A673 (cell line): ENCODE data around the gene CERK. TPM values are rescaled to one million over a fixed set of nuclear protein-coding genes. Genes with fewer than 3 reads are reported as not detected.
A peak's percentile ranks its signal among the peaks of the same experiment; 100 is the strongest.

Source experiments
- BruUV-seq: library from RNA; stranded (reverse); fragments of 400-500 nt; replicated peaks from 2 replicates; lab custom pipeline; 2021; lab: Mats Ljungman, UMichigan
- CTCF ChIA-PET: fragments of 300-600 bp; sonication (Branson Sonifier 250); formaldehyde crosslinking; loops from one replicate; lab custom pipeline; 2022; ENCODE audit warnings: antibody characterized with exemption; lab: Charles Lee
- POLR2A ChIA-PET: fragments of 300-600 bp; sonication (Branson Sonifier 250); formaldehyde crosslinking; loops from one replicate; lab custom pipeline; 2022; ENCODE audit warnings: antibody characterized with exemption; ENCODE audit not compliant: low non-redundant PET; lab: Charles Lee
- DNase-seq: peaks from one replicate; pipeline ENCODE4 v3.0.0-alpha.2; 2015; ENCODE audit warnings: low spot score
- H3K27ac ChIP-seq: fragments of 200-600 bp; sonication (generic); 2 replicates; pipeline ENCODE4 v1.5.1; 2016; ENCODE audit warnings: mixed run types, low read depth, mild to moderate bottlenecking, mixed read lengths, antibody characterized with exemption, low read length; ENCODE audit not compliant: poor library complexity, severe bottlenecking
- H3K27me3 ChIP-seq: fragments of 200-600 bp; sonication (generic); replicated peaks from 2 replicates; pipeline ENCODE4 v1.6.1; 2017; ENCODE audit warnings: mixed run types, low read depth, mild to moderate bottlenecking, mixed read lengths, antibody characterized with exemption, low read length; ENCODE audit not compliant: insufficient read depth, poor library complexity
- H3K36me3 ChIP-seq: fragments of 200-600 bp; sonication (generic); 2 replicates; pipeline ENCODE4 v1.6.1; 2016; ENCODE audit warnings: mixed run types, mild to moderate bottlenecking, mixed read lengths, antibody characterized with exemption, low read length; ENCODE audit not compliant: insufficient read depth, poor library complexity, severe bottlenecking
- H3K4me1 ChIP-seq: fragments of 200-600 bp; sonication (generic); 2 replicates; pipeline ENCODE4 v1.6.1; 2017; ENCODE audit warnings: mixed run types, mild to moderate bottlenecking, mixed read lengths, antibody characterized with exemption, low read length; ENCODE audit not compliant: insufficient read depth, poor library complexity, severe bottlenecking
- H3K4me3 ChIP-seq: fragments of 200-600 bp; sonication (generic); 2 replicates; pipeline ENCODE4 v1.5.1; 2016; ENCODE audit warnings: low read depth, mixed run types, mild to moderate bottlenecking, mixed read lengths, low read length; ENCODE audit not compliant: poor library complexity, severe bottlenecking
- H3K9me3 ChIP-seq: fragments of 200-600 bp; sonication (generic); 2 replicates; pipeline ENCODE4 v1.6.1; 2016; ENCODE audit warnings: mixed run types, low read depth, mild to moderate bottlenecking, mixed read lengths, antibody characterized with exemption, low read length; ENCODE audit not compliant: poor library complexity, severe bottlenecking
- EZH2 ChIP-seq: fragments of 200-600 bp; sonication (generic); IDR thresholded peaks from 2 replicates; pipeline ENCODE4 v1.6.1; 2017; ENCODE audit warnings: borderline replicate concordance, low read depth, mild to moderate bottlenecking, mixed read lengths, antibody characterized with exemption, low read length; ENCODE audit not compliant: poor library complexity, severe bottlenecking
- intact Hi-C: fragments of 100-400 bp; cut with micrococcal nuclease; formaldehyde crosslinking; loops from one replicate; pipeline ENCODE4 v1.10.0; 2022; ENCODE audit not compliant: unreplicated experiment
- total RNA-seq: library from RNA; stranded (reverse); gene quantifications from 2 replicates; pipeline ENCODE4 v1.2.3, GENCODE V29; 2021
- TF ChIP-seq, protein P1 (sequence below): fragments of 300-800, 200-600 bp; sonication (generic); conservative IDR thresholded peaks from 2 replicates; pipeline ENCODE4 v1.5.1; 2017; ENCODE audit warnings: low read depth, mild to moderate bottlenecking, antibody characterized with exemption, low read length, moderate library complexity, mixed read lengths

CERK gene
- total RNA-seq, 1 experiment from 2014 or later: 58.8 TPM

DNA sequence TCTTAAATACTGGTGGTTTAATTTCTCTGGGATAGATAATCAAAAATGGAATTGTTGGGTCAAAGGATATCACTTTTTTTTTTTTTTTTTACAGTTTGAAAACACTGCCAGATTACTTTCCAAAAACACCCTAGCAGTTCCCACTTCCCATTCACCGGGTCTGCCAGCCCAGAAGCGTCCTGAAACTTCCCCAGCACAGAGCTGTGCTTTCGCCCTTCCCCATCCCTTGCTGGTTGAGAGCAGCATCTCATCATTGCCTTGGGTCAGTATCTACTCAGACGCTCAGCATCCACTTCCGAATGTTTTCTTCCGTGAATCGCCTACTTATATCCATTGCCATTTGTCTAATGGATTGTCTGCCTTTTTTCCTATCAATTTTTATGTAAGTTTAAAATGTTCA lies 5.5 kb downstream of the CERK start:
- Histone ChIP-seq H3K9me3 (no peaks in the 10 kb centered on the region), H3K36me3 (peaks cover 13% of the 10 kb centered on the region), H3K4me3 (no peak overlapping the region), H3K4me1 (peaks cover 27% of the 10 kb centered on the region), H3K27ac (no peak overlapping the region), H3K27me3 (no peaks in the 10 kb centered on the region)
- no TSS peak for BruUV-seq
- ChIA-PET POLR2A (no interaction called here), CTCF (no interaction called here)
- no peak for TF ChIP-seq EZH2
- TF ChIP-seq, protein P1, sequence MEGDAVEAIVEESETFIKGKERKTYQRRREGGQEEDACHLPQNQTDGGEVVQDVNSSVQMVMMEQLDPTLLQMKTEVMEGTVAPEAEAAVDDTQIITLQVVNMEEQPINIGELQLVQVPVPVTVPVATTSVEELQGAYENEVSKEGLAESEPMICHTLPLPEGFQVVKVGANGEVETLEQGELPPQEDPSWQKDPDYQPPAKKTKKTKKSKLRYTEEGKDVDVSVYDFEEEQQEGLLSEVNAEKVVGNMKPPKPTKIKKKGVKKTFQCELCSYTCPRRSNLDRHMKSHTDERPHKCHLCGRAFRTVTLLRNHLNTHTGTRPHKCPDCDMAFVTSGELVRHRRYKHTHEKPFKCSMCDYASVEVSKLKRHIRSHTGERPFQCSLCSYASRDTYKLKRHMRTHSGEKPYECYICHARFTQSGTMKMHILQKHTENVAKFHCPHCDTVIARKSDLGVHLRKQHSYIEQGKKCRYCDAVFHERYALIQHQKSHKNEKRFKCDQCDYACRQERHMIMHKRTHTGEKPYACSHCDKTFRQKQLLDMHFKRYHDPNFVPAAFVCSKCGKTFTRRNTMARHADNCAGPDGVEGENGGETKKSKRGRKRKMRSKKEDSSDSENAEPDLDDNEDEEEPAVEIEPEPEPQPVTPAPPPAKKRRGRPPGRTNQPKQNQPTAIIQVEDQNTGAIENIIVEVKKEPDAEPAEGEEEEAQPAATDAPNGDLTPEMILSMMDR: no peak
- intact Hi-C loops: no loop called here
- DNase-seq: no peak

DNA sequence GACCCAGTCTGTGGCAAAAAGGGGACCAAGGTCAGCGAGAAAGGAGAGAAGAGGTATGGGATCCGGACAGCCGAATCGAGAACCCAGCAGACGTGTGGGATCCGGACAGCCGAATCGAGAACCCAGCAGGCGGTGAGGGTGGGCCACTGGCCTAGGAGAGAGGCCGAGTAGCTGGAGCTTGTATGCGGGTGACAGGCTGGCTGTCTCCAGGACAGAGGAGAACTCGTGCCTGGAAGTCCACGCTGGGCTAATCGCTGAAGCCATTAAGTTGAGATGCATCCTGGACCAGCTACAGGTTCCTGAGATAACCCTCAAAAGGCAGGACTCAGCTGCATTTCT lies 6.0 kb downstream of the CERK start:
- no peak overlapping the region for H3K4me3 ChIP-seq
- TF ChIP-seq, protein P1: no peak
- TF ChIP-seq EZH2: no peak
- intact Hi-C loops: no loop called here
- H3K36me3 ChIP-seq: peaks cover 13% of the 10 kb centered on the region
- H3K27me3 ChIP-seq: no peaks in the 10 kb centered on the region
- CTCF ChIA-PET: no interaction called here
- peaks cover 27% of the 10 kb centered on the region for H3K4me1 ChIP-seq
- BruUV-seq: no TSS peak
- no peak for DNase-seq
- no peak overlapping the region for H3K27ac ChIP-seq
- POLR2A ChIA-PET: no interaction called here
- no peaks in the 10 kb centered on the region for H3K9me3 ChIP-seq

DNA sequence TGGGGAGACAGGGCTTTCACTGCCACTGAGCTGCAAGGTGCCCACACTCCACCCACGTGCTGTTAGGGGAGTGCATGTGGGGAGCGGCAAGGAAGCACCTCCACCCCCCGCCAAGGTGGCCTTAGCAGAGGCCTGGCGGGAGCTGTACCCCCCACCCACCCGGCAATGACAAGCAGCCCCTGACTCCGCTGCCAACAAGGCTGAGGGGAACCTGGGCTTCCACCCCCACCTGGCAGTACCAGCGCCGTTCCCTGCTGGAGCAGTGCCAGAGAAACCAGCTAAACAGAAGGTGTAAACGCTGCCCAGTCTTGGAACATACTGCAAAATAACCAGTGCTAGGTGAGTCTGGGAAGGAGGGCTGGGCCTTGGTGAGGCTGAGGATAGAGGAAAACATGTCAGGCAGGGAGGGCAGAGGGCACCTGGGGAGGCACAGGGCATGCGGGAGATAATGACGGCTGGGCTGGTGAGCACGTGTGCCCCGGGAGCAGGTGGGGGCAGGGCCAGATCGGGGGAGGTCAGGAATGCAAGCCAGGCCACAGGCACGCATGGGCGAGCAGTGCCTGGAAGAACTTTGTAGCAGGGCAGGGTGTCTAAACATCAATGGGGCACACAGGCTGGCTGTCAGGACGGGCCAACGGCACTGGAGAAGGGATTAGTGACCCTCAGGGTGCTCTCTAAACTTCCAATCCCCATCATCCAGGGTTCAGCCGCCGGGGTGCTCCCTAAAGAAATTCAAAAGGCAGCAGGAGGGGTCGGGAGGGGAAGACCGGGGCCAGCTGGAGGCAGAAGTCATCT lies 6.6 kb downstream of the CERK start:
- no TSS peak for BruUV-seq
- CTCF ChIA-PET: interaction anchor here (1.4 kb wide), 1 partner anchor 168 kb away, joined by 3 read pairs; no protein-coding TSS in a partner anchor
- intact Hi-C loops: no loop called here
- DNase-seq: no peak
- Histone ChIP-seq H3K27ac (peak overlapping the region; percentile 60), H3K36me3 (peaks cover 13% of the 10 kb centered on the region), H3K27me3 (no peaks in the 10 kb centered on the region), H3K9me3 (no peaks in the 10 kb centered on the region), H3K4me1 (peaks cover 21% of the 10 kb centered on the region), H3K4me3 (no peak overlapping the region)
- TF ChIP-seq, protein P1: no peak
- no peak for TF ChIP-seq EZH2
- POLR2A ChIA-PET: no interaction called here
